Type B pancreatic cell (in vitro differentiated cells): Measurements from ENCODE around the gene COLGALT1. TPM values are rescaled to one million over a fixed set of nuclear protein-coding genes. Genes with fewer than 3 reads are reported as not detected.
"Not testable (repeated sequence)": the region's sequence is repeated elsewhere in the genome, so short reads cannot be mapped to it uniquely, and the experiment has no call there.

Experiments used
- DNase-seq: peaks from one replicate; pipeline ENCODE4 v3.0.0; 2021; ENCODE audit warnings: mixed read lengths; ENCODE audit not compliant: unreplicated experiment; ENCODE audit errors: extremely low spot score
- H3K27ac Mint-ChIP-seq: 2 replicates; pipeline ENCODE4 v1.8.0; 2021; ENCODE audit warnings: mild to moderate bottlenecking, mixed read lengths
- H3K27me3 Mint-ChIP-seq: 2 replicates; pipeline ENCODE4 v1.8.0; 2021; ENCODE audit warnings: mixed read lengths
- H3K36me3 Mint-ChIP-seq: 2 replicates; pipeline ENCODE4 v1.8.0; 2021; ENCODE audit warnings: mixed read lengths
- H3K4me1 Mint-ChIP-seq: one replicate; pipeline ENCODE4 v1.8.0; 2021; ENCODE audit warnings: mixed read lengths; ENCODE audit not compliant: unreplicated experiment
- H3K4me3 Mint-ChIP-seq: 2 replicates; pipeline ENCODE4 v1.8.0; 2021; ENCODE audit warnings: mild to moderate bottlenecking, mixed read lengths
- H3K9me3 Mint-ChIP-seq: 2 replicates; pipeline ENCODE4 v1.8.0; 2021; ENCODE audit warnings: mixed read lengths
- CTCF ChIP-seq: fragments of 200-600 bp; sonication (generic); conservative IDR thresholded peaks from 2 replicates; pipeline ENCODE4 v1.5.0; 2021; ENCODE audit warnings: antibody characterized with exemption, mild to moderate bottlenecking
- long read RNA-seq: library from polyadenylated mRNA; unstranded; transcript quantifications from one replicate; pipeline ENCODE4 v2.0.0, GENCODE V29; 2020
- total RNA-seq: library from RNA; stranded (reverse); gene quantifications from 2 replicates; pipeline ENCODE4 v1.2.1, GENCODE V29; 2021; ENCODE audit warnings: low replicate concordance

Gene COLGALT1
- 69.7 and 73.7 TPM in 2 replicates for total RNA-seq
- long read RNA-seq, partial matches to known transcripts = 24 of 28 reads
- long read RNA-seq, other reads (novel, unspliced or antisense) = 0 of 28 reads

GRCh38 chr19:17555480-17555928, at the start of gene COLGALT1:
Gene COLGALT1, plus strand, starts transcription at chr19:17555649. Its CDS starts 65 bp downstream, at chr19:17555714.
- H3K27ac Mint-ChIP-seq = peak within 1 kb of the TSS; percentile 59

GRCh38 chr19:17506745-17507144, 48.7 kb upstream of the COLGALT1 start:
- DNase-seq = no peak
- no peak for TF ChIP-seq CTCF

More at GRCh38 chr19:17555480-17555928, at the start of gene COLGALT1:
- TF ChIP-seq CTCF = no peak
- peaks cover 6% of the 10 kb centered on the region for H3K36me3 Mint-ChIP-seq
- no peaks in the 10 kb centered on the region for H3K9me3 Mint-ChIP-seq
- no peaks in the 10 kb centered on the region for H3K27me3 Mint-ChIP-seq
- peaks cover 8% of the 10 kb centered on the region for H3K4me1 Mint-ChIP-seq
- peak; percentile 96 for DNase-seq
- H3K4me3 Mint-ChIP-seq = peak within 1 kb of the TSS; percentile 86

GRCh38 chr19:17508558-17508933, 46.9 kb upstream of the COLGALT1 start:
- H3K27me3 Mint-ChIP-seq, DNase-seq, H3K27ac Mint-ChIP-seq, H3K9me3 Mint-ChIP-seq, H3K4me3 Mint-ChIP-seq: not testable (repeated sequence)
- Mint-ChIP-seq H3K36me3 (peaks cover 10% of the 10 kb centered on the region), H3K4me1 (peaks cover 21% of the 10 kb centered on the region)

More at GRCh38 chr19:17506745-17507144, 48.7 kb upstream of the COLGALT1 start:
- no peaks in the 10 kb centered on the region for H3K9me3 Mint-ChIP-seq
- H3K4me3 Mint-ChIP-seq = no peak overlapping the region
- H3K36me3 Mint-ChIP-seq = peaks cover 10% of the 10 kb centered on the region
- H3K4me1 Mint-ChIP-seq = peaks cover 13% of the 10 kb centered on the region
- H3K27ac Mint-ChIP-seq = no peak overlapping the region
- H3K27me3 Mint-ChIP-seq = no peaks in the 10 kb centered on the region

GRCh38 chr19:17510220-17510993, 45.0 kb upstream of the COLGALT1 start:
- Mint-ChIP-seq H3K9me3 (no peaks in the 10 kb centered on the region), H3K27me3 (no peaks in the 10 kb centered on the region), H3K36me3 (peaks cover 10% of the 10 kb centered on the region), H3K4me1 (peaks cover 21% of the 10 kb centered on the region), H3K27ac (peak overlapping the region; percentile 98), H3K4me3 (peak overlapping the region; percentile 100)
- no peak for DNase-seq
- TF ChIP-seq CTCF = no peak

GRCh38 chr19:17511724-17512573, 43.5 kb upstream of the COLGALT1 start:
- Mint-ChIP-seq H3K36me3 (peaks cover 14% of the 10 kb centered on the region), H3K27me3 (no peaks in the 10 kb centered on the region), H3K4me1 (peaks cover 21% of the 10 kb centered on the region), H3K4me3 (peak overlapping the region; percentile 100), H3K9me3 (no peaks in the 10 kb centered on the region), H3K27ac (peak overlapping the region; percentile 88)
- no peak for TF ChIP-seq CTCF
- DNase-seq = peak; percentile 85
